SKM-1 (cell line): ENCODE measurements around the gene MRPL33.

Source experiments
- DNase-seq: peaks from one replicate; lab custom pipeline; 2025; ENCODE audit not compliant: unreplicated experiment; lab: John Stamatoyannopoulos, UW

Gene MRPL33

GRCh38 chr2:27807476-27807875, 36.0 kb downstream of the MRPL33 start:
- no peak for DNase-seq

- DNase-seq, result no peak
Observed at GRCh38 chr2:27808418-27808817, 36.9 kb downstream of the MRPL33 start.

GRCh38 chr2:27808984-27809383, 37.5 kb downstream of the MRPL33 start:
- no peak for DNase-seq

GRCh38 chr2:27809761-27810241, 38.3 kb downstream of the MRPL33 start:
- DNase-seq, result peak; percentile 35

GRCh38 chr2:27810455-27810854, 38.9 kb downstream of the MRPL33 start:
- no peak for DNase-seq

GRCh38 chr2:27811768-27812167, 40.2 kb downstream of the MRPL33 start:
- no peak for DNase-seq

GRCh38 chr2:27814758-27815157, 43.2 kb downstream of the MRPL33 start:
- DNase-seq, result no peak

GRCh38 chr2:27815860-27816438, 44.4 kb downstream of the MRPL33 start:
- DNase-seq, result no peak

- DNase-seq, result no peak
Observed at GRCh38 chr2:27822049-27822448, 50.5 kb downstream of the MRPL33 start.

GRCh38 chr2:27823135-27823534, 51.6 kb downstream of the MRPL33 start:
- DNase-seq, result no peak

- DNase-seq, result no peak
Observed at GRCh38 chr2:27823569-27823968, 52.0 kb downstream of the MRPL33 start.

- no peak for DNase-seq
Observed at GRCh38 chr2:27824401-27824800, 52.9 kb downstream of the MRPL33 start.

GRCh38 chr2:27828305-27828704, 56.8 kb downstream of the MRPL33 start:
- no peak for DNase-seq
